Measurements from ENCODE around the gene ANKLE1.
A peak's percentile ranks its signal among the peaks of the same experiment; 100 is the strongest.

ANKLE1 gene

DNA sequence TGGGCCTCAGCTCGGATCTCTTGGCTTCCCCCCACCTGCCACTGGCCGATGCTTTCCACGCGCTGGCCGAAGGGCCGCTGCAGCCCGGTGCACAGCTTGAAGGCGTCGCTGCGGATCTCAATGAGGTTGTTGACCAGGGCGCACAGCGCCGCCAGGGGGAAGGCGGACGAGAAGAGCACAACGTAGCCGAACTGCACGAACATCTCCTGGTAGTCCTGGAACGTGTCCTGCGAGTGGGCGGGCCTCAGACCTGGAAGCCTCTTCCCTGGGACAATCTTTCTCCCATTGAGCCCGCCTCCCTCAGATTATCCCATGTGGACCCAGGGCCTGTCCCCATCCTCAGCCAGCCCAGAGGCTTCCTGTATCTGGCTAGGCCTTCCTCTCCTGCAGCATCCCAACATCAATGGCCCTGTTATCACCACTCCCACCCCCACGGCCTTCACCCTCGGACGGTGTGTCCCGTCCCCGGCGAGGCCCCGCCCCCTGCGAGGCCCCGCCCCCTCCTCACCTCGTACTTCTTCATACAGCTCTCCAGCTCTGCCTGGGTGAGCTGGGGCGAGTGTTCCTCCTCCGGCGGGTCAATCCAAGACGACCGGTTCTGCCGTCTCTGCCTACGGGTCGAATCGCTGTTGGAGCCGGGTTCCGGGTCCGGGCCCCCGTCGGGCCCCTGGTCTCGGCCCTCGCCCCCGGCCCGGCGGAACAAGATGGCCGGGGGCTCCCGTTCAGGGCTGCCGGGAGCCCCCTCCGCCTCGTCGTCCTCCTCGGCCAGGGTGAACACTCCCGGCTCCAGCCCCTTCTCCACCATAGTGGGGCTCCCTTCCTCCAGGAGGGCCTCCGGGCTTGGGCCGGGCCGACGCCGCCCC is 46.2 kb downstream of the ANKLE1 start:
- DNase-seq, result no peak

DNA sequence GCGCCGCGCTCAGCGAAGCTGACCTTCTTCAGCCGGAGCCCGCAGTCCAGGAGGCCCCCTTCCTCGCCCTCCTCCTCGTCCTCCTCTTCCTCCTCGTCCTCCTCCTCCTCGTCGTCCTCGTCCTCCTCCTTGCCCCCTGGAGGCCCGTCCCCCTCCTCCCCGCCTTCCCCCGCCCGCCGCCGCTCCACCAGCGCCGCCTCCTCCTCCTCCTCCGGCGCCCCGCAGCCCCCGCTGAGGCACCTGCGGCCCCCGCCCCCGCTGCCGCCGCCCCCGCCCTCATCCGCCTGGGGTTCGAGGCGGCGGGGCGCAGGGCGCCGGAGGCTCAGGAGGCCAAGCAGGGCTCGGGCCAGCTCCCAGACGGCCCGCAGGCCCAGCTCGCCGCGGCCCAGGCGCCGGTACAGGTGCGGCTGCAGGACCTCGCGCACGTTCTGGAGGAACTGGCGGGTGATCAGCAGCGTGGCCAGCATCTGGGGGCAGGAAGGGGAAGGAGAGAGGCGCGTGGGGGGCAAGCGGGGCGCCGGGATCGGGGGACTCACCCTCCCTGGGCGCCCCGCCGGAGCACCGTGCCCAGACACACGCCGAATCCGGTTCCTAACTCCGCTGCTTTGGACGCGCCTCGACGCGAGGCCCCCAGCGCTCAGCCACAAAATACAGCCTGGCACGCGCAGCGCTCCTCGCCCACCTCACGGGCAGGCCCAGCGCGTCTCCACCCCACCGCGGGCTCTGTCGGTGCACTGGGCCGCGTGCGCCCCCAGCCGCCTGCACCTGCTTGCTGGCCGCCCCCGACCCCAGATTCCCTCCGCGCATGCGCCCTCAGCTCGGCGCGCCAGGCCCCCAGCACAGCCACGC is 47.0 kb downstream of the ANKLE1 start:
- no peak for DNase-seq

DNA sequence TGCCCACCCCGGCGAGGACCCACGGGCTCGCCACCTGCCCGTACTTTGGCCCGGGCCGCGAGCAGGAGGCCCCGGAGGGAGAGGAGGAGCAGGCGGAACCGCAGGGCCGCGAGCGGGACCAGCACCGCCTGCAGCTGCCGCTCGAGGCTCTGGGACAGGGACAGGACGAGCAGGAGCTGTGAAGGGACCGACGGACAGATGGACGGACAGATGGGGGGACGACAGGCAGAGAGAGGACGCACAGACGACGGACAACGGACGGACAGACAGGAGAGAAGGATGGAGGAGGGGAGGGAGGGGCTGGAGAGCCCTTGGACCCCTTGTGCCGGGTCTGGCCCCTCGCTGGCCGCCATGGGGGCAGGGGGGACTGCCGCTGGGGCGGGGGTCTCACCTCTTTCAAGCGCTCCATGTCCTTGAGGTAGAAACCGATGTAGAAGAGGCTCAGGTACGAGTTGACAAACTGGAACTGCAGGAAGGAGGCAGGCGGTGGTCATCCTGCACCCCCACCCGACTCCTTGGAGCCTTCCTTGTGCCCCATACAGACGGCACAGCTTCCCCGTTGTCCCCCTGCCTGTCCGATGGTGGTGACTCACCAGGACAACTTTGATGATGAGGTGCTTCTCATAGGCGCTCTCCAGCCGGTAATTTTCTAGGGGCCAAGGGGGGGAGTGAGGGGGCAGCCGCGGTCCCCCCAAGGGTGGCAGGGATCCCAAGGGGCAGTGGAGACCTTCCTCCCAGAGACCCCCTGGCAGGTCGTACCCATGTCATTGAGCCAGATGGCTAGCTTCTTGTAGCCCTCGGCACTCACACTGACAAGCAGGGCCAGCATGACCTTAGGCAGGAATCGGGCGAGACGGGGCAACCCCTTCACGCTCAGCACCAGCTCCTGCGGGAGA is 47.9 kb downstream of the ANKLE1 start:
- no peak for DNase-seq

DNA sequence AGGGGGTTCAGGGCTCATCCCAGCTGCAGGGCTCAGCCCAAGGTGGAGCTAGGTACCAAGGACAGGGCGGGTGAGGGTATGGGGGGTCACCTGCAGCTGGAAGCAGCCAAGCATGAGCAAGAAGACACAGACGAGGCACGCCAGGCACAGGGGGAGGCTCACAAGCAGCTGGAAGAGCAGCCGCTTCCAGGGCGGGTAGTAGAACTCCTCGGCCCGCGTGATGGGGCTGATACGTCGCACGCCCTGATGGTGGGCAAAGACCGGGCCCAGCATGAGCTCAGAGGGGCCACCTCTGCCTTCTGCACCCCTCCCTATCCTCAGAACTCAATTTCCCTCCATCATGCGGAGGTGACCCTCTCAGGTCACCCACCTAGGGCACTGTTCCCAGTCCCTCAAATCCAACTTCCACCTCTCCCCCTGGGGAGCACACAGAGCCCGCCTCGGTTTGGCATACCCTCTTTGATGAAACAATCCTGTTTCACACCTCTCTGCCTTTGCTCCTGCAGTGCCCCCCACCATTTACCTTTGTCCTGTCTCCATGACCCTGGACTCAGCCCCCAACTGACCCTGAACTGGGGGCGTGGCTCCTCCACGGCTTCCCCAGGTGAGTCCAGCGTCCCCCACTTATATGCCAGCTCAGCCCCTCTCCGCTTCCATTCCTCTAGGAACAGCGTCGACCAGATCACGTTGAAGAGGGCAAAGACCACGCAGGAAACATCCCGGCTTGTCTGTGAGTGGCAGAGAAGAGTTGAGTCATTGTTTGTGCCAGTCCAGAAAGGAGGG is 48.8 kb downstream of the ANKLE1 start:
- DNase-seq, result no peak

DNA sequence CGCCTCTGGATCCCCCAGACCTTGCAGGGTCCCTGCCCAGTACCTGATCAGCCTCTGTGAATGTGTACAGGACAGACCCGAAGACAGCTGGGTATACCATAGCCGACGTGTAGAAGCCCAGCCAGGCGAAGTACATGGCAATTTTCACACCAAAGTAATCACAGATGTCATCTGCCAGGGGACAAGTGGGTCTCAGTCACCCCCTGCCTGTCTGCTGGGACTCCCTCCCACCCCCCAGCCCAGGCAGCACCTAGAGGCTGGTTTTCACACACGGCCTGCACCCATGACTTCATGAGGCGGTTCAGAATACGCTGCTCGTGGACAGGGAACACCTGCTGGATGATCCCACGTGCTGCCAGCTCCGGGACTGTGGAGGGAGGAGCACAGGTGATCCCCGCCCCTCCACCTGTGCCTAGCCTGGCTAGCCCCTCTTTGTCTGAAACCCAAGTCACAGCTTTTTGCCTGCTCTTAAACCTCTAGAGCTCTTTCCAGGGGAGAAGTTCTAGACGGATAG is 49.4 kb downstream of the ANKLE1 start:
- DNase-seq, result no peak

DNA sequence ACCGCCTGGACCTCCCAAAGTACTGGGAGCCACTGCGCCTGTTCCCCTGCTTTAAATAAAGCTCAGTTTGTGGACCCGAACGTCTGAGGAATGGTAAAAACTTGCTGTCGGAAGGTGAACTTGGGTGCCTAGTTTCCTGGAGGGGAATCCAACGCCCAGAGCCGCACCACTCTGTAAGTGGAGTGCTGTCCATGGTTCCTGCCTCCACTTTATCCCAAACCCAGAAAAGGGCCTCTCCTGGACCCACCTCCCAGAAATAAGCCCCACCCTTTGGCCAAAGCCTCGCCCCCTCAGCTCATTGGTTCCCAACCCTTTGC is 50.6 kb downstream of the ANKLE1 start:
- no peak for DNase-seq

DNA sequence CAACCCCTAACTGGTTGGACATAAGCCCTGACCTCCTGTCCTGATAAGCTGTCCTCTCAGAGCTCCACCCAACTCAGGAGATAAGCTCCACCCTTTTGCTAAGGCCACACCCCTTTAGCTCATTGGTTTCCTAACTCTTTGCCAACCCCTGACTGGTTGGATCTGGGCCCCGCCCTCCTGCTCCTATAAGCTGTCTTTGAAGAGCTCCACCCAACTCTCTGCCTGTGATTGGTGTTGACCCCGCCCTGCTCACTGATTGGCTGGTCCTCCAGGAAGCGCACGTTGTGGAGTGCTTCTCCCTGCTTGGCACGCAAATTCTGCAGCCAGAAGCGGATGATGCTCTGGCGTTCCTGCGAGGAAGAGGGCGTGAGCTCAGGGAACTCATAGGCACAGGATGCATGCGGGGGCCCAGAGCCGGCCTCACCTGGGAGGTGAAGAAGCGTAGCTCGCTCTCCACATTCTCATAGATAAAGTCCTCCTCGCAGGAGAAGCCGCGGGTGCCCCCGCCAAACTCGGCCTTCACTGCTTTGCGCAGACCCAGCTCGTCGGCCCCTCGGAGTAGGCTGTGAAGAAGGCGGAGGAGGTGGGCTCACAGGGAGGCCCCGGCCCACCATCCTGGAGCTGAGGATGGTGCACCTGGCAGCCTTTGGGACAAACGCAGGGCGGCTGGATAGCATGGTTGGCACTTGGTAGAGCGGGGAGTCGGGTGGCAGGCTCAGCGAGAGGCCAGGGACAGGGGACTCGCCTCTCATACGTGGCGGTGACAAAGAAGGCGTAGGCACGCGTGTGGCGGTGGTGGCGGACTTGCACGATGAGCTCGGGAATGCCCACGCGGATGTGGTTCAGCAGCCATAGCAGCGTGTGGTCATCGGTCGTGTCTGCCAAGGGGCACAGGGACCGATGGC is 51.2 kb downstream of the ANKLE1 start:
- no peak for DNase-seq

DNA sequence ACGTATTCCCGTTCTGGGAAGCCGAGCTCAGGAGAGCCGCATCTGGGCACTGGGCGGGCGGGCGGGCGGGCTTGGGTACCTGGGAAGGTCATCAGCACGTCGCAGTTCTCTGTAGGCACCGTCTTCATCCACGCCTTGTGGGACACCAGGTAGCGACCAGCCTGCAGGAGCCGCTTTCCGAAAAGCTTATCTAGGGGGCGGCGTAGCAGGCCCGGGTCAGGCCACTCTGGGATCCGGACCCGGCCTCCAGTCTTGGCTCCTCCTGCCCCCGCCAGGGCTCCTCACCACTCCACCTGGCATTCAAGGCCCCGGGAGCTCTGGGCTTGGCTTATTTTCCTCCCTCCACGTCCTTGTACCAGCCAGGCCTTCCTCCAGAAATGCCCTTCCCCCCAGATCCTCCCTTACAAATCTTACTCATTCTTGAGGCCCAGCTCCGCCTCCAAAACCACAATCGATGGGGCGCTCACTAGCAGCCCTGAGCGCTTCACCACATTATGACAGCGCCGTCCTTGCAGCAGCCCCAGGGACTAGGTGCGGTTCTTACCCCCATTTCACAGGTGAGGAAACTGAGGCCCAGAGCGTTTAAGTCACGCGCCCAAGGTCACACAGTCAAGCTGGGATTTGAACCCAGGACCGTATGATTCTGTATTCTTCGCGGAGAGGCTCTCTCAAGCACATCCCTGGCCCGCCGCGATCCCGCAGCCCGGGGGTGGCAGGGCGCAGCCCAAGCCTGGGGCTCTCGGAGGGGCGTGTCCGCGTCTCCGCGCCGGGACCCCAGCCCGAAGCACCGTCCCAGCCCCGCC is 52.1 kb downstream of the ANKLE1 start:
- DNase-seq, result no peak

DNA sequence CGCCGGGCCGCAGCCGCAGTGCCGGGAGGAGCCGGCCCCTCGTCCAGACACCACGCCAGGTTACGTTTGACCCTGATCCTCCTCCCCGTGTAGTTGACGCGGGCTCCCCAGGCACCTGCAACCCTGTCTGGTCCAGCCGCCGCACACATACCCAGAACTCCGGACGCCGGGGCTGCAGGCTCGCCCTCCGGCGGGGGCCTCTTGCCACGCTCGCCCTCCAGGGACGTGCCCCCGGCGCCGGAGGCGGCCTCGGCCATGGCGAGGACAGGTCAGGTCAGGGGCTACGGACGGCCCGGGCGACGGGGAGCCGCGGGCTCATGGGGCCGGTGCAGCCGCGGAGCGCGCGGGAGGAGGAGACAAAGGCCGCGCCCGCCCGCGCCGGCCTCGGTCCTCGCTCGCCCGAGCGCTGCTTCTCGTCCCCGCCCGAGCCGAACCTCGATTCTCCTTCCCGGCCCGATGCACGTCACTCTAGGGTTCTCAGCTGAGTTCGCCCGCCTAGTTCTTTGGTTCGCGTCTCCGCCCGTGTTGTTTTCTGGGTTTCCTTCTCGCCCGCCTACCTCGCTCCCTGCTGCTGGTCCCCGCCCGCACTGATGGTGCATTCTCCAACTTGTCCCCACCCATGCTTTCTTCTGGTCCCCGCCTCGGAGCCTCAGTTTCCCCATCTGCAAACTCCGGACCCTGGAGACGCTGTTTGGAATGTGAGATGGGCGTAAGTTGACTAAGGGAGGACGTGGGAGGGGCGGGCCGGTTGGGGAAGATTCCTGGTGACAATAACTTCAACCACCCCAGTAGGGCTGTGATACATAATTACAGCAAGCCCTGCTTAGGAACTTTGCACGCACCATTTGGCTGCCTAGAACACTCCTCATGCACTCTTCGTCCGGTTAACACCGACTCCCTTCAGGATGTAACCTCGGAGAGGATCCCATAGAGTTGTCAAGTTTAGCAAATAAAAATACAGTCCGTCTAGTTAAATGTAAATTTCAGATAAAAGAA is 53.0 kb downstream of the ANKLE1 start, which contains the start of gene ANO8:
ANO8 (minus strand) TSS at position 442 of the 996 bp plus-strand sequence; CDS start at position 257, 185 bp downstream.
- peak; percentile 88 for DNase-seq

DNA sequence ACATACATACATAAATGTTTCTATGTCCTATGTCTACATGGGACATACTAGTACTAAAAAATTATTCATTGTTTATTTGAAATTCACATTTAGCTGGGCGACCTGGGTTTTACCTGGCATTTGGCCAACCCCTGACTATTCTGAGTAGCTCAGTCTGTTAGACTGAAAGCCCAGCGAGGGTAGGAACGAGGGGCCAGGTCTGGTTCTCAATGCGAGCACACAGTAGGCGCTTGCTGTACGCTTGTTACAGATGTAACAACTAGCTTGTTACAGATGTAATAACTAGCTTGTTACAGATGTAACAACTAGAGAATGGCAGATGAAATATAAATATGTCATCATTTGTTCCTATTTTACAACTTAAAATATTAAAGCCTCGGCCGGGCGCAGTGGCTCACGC is 53.9 kb downstream of the ANKLE1 start:
- DNase-seq, result no peak
